Activated T-cell treated with anti-CD3 and anti-CD28 coated beads, Interleukin-2, amount 50 U/mL, for 48 hours (primary cell): Measurements from ENCODE around the gene ADAMTS13.
"Not testable (repeated sequence)": the region's sequence is repeated elsewhere in the genome, so short reads cannot be mapped to it uniquely, and the experiment has no call there.

ENCODE experiments used
- DNase-seq, 2 experiments: peaks; one replicate each; pipeline ENCODE4 v3.0.0-alpha.2; 2020

ADAMTS13 gene

GRCh38 chr9:133421615-133422542 lies at the start of gene ADAMTS13:
TSS of gene ADAMTS13 (plus strand) at chr9:133422367. CDS start at chr9:133422444, 77 bp downstream.
- DNase-seq: peak; percentile 69 to 72

GRCh38 chr9:133374612-133375115 lies 47.5 kb upstream of the ADAMTS13 start:
- peak in 1 of 2 experiments; percentile 59 for DNase-seq

GRCh38 chr9:133375116-133375723 lies 46.9 kb upstream of the ADAMTS13 start:
- peak; percentile 62 to 63 for DNase-seq

- DNase-seq: peak; percentile 98 to 99
Observed at GRCh38 chr9:133375724-133376654, 46.2 kb upstream of the ADAMTS13 start, which contains the start of the genes STKLD1 and SURF4. TSS of gene STKLD1 (plus strand) at chr9:133376366. CDS start at chr9:133376474, 108 bp downstream. TSS of gene SURF4 (minus strand) at chr9:133376060. CDS start at chr9:133375969, 91 bp downstream.

GRCh38 chr9:133377280-133377679 lies 44.9 kb upstream of the ADAMTS13 start:
- DNase-seq: not testable (repeated sequence)

GRCh38 chr9:133377721-133378216 lies 44.4 kb upstream of the ADAMTS13 start:
- DNase-seq: no peak

GRCh38 chr9:133378408-133378962 lies 43.7 kb upstream of the ADAMTS13 start:
- DNase-seq: no peak

GRCh38 chr9:133379153-133380086 lies 42.7 kb upstream of the ADAMTS13 start:
- DNase-seq: no peak

- no peak for DNase-seq
Observed at GRCh38 chr9:133380734-133381133, 41.4 kb upstream of the ADAMTS13 start.

GRCh38 chr9:133382507-133383141 lies 39.5 kb upstream of the ADAMTS13 start:
- DNase-seq: no peak

GRCh38 chr9:133383438-133383837 lies 38.7 kb upstream of the ADAMTS13 start:
- no peak for DNase-seq

- no peak for DNase-seq
Observed at GRCh38 chr9:133384736-133385321, 37.3 kb upstream of the ADAMTS13 start.

- no peak for DNase-seq
Observed at GRCh38 chr9:133385452-133385851, 36.7 kb upstream of the ADAMTS13 start.

GRCh38 chr9:133386338-133386737 lies 35.8 kb upstream of the ADAMTS13 start:
- DNase-seq: no peak

- no peak for DNase-seq
Observed at GRCh38 chr9:133387680-133388079, 34.5 kb upstream of the ADAMTS13 start.

GRCh38 chr9:133389025-133389557 lies 33.1 kb upstream of the ADAMTS13 start:
- no peak for DNase-seq

GRCh38 chr9:133389562-133389961 lies 32.6 kb upstream of the ADAMTS13 start:
- DNase-seq: no peak

GRCh38 chr9:133390713-133391112 lies 31.5 kb upstream of the ADAMTS13 start:
- DNase-seq: no peak

GRCh38 chr9:133391449-133391848 lies 30.7 kb upstream of the ADAMTS13 start:
- not testable (repeated sequence) for DNase-seq
